Fibroblast of lung (primary cell): ENCODE results near the gene CDC42EP5.

Experiments used
- EZH2 ChIP-seq: IDR thresholded peaks from 2 replicates; pipeline ENCODE4 v1.5.1; 2012; ENCODE audit warnings: low read length, control low read depth, mild to moderate bottlenecking; ENCODE audit errors: missing control alignments
- TF ChIP-seq, protein P1 (sequence below), 2 donors: IDR thresholded peaks in 1 of 2; conservative IDR thresholded peaks in 1 of 2; 1 replicate in 1 of 2; 2 replicates in 1 of 2; pipeline ENCODE4 v1.5.1; 2011 to 2012; ENCODE audit warnings: low read length in 2 of 2, control low read depth in 1 of 2, inconsistent platforms in 1 of 2, low read depth in 1 of 2, mild to moderate bottlenecking in 1 of 2

DNA sequence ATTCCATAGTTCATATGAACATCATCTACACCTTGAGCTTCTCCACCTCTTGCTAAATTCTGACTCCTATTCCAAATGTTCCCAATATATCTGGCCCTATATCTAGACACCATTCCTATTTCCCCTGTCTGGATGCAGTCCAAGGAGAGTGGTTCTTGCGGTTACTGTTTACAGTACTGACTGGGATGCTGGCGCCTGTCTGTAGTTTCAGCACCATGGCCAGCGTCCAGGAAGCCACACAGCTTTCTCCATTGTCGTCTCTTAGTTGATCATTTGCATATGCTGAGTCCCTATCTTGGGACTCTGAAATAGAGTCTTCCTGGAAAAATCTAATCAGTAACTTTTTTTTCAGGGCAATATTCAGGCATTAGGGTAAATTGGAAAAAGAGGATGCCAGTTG is 44.4 kb upstream of the CDC42EP5 start:
- TF ChIP-seq, protein P1, sequence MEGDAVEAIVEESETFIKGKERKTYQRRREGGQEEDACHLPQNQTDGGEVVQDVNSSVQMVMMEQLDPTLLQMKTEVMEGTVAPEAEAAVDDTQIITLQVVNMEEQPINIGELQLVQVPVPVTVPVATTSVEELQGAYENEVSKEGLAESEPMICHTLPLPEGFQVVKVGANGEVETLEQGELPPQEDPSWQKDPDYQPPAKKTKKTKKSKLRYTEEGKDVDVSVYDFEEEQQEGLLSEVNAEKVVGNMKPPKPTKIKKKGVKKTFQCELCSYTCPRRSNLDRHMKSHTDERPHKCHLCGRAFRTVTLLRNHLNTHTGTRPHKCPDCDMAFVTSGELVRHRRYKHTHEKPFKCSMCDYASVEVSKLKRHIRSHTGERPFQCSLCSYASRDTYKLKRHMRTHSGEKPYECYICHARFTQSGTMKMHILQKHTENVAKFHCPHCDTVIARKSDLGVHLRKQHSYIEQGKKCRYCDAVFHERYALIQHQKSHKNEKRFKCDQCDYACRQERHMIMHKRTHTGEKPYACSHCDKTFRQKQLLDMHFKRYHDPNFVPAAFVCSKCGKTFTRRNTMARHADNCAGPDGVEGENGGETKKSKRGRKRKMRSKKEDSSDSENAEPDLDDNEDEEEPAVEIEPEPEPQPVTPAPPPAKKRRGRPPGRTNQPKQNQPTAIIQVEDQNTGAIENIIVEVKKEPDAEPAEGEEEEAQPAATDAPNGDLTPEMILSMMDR (conservative IDR thresholded peaks at IDR 0.05 in 1 of 2, IDR thresholded peaks at IDR 0.05 in 1 of 2; ENCODE audit: low read depth in 1 of 2, low read length in 2 of 2) = no peak
- no peak for TF ChIP-seq EZH2
